Astrocyte (in vitro differentiated cells and primary cell): ENCODE results near the gene SRRT. TPM values are rescaled to one million over a fixed set of nuclear protein-coding genes. Genes with fewer than 3 reads are reported as not detected.

Experiments used
- DNase-seq: peaks from one replicate; pipeline ENCODE4 v3.0.0-alpha.2; 2010; ENCODE audit warnings: low read depth
- FAIRE-seq: peaks from 2 replicates; lab custom pipeline; 2011; peaks lifted over from hg19 to GRCh38; lab: Jason Lieb, UNC
- H2AFZ ChIP-seq: 2 replicates; pipeline ENCODE4 v1.6.0; 2012; ENCODE audit warnings: low read depth, low read length, inconsistent platforms
- H3K27ac ChIP-seq: 2 replicates; pipeline ENCODE4 v1.5.1; 2011; ENCODE audit warnings: low read depth, low read length, inconsistent platforms
- H3K27me3 ChIP-seq: 2 replicates; pipeline ENCODE4 v1.6.0; 2011; ENCODE audit warnings: low read length, inconsistent platforms; ENCODE audit not compliant: insufficient read depth
- H3K36me3 ChIP-seq: 2 replicates; pipeline ENCODE4 v1.5.1; 2011; ENCODE audit warnings: low read length, inconsistent platforms; ENCODE audit not compliant: insufficient read depth
- H3K4me1 ChIP-seq: 2 replicates; pipeline ENCODE4 v1.5.1; 2011; ENCODE audit warnings: low read length, inconsistent platforms; ENCODE audit not compliant: insufficient read depth
- H3K4me2 ChIP-seq: 2 replicates; pipeline ENCODE4 v1.6.0; 2012; ENCODE audit warnings: low read length, inconsistent platforms
- H3K4me3 ChIP-seq: 2 replicates; pipeline ENCODE4 v1.5.1; 2011; ENCODE audit warnings: low read depth, mild to moderate bottlenecking, low read length, inconsistent platforms; ENCODE audit not compliant: insufficient read depth
- H3K79me2 ChIP-seq: 2 replicates; pipeline ENCODE4 v1.6.0; 2012; ENCODE audit warnings: mild to moderate bottlenecking, low read length, inconsistent platforms; ENCODE audit not compliant: insufficient read depth
- H3K9ac ChIP-seq: 2 replicates; pipeline ENCODE4 v1.6.0; 2012; ENCODE audit warnings: mild to moderate bottlenecking, low read length, inconsistent platforms
- H3K9me3 ChIP-seq: 2 replicates; pipeline ENCODE4 v1.5.1; 2012; ENCODE audit warnings: low read depth, mild to moderate bottlenecking, low read length, inconsistent platforms; ENCODE audit not compliant: insufficient read depth
- H4K20me1 ChIP-seq: 2 replicates; pipeline ENCODE4 v1.6.0; 2012; ENCODE audit warnings: low read length, inconsistent platforms; ENCODE audit not compliant: insufficient read depth
- H3K27ac Mint-ChIP-seq: one replicate; pipeline ENCODE4 v1.8.0; 2021; ENCODE audit warnings: mild to moderate bottlenecking, mixed read lengths; ENCODE audit not compliant: unreplicated experiment
- H3K27me3 Mint-ChIP-seq: one replicate; pipeline ENCODE4 v1.8.0; 2021; ENCODE audit warnings: low read depth, mixed read lengths; ENCODE audit not compliant: unreplicated experiment
- H3K36me3 Mint-ChIP-seq: one replicate; pipeline ENCODE4 v1.8.0; 2021; ENCODE audit warnings: low read depth, mixed read lengths; ENCODE audit not compliant: unreplicated experiment
- H3K4me1 Mint-ChIP-seq: one replicate; pipeline ENCODE4 v1.8.0; 2021; ENCODE audit warnings: low read depth, mixed read lengths; ENCODE audit not compliant: unreplicated experiment
- H3K4me3 Mint-ChIP-seq: one replicate; pipeline ENCODE4 v1.8.0; 2021; ENCODE audit warnings: mild to moderate bottlenecking, moderate library complexity, mixed read lengths; ENCODE audit not compliant: unreplicated experiment
- H3K9me3 Mint-ChIP-seq: one replicate; pipeline ENCODE4 v1.8.0; 2021; ENCODE audit warnings: mild to moderate bottlenecking, mixed read lengths; ENCODE audit not compliant: unreplicated experiment
- CTCF ChIP-seq: IDR thresholded peaks from 2 replicates; pipeline ENCODE4 v1.5.1; 2011; ENCODE audit warnings: low read depth, mild to moderate bottlenecking, inconsistent platforms, low read length, moderate library complexity; ENCODE audit not compliant: insufficient read depth
- EZH2 ChIP-seq: IDR thresholded peaks from 2 replicates; pipeline ENCODE4 v1.6.1; 2012; ENCODE audit warnings: mild to moderate bottlenecking, low read length, inconsistent platforms; ENCODE audit not compliant: insufficient read depth
- total RNA-seq: library from RNA; stranded (reverse); gene quantifications from 2 replicates; pipeline ENCODE4 v1.2.1, GENCODE V29; 2021

SRRT gene
- total RNA-seq, 1 donor from 2014 or later: 118 TPM

GRCh38 chr7:100855515-100855914 is 19.4 kb upstream of the SRRT start:
- H3K4me1 Mint-ChIP-seq: peaks cover 6% of the 10 kb centered on the region
- H3K79me2 ChIP-seq: peaks cover 16% of the 10 kb centered on the region
- no peak overlapping the region for H2AFZ ChIP-seq
- DNase-seq (no peak), FAIRE-seq (no peak)
- H3K36me3 Mint-ChIP-seq: peaks cover 8% of the 10 kb centered on the region
- no peak overlapping the region for H3K9ac ChIP-seq
- H3K27me3 Mint-ChIP-seq: no peaks in the 10 kb centered on the region
- no peak overlapping the region for H3K4me3 ChIP-seq
- no peaks in the 10 kb centered on the region for H3K9me3 Mint-ChIP-seq
- no peaks in the 10 kb centered on the region for H3K9me3 ChIP-seq
- H3K27me3 ChIP-seq: no peaks in the 10 kb centered on the region
- H3K4me3 Mint-ChIP-seq: no peak overlapping the region
- H3K36me3 ChIP-seq: peaks cover 2% of the 10 kb centered on the region
- H3K27ac Mint-ChIP-seq: no peak overlapping the region
- H3K4me2 ChIP-seq: no peak overlapping the region
- H4K20me1 ChIP-seq: peaks cover 20% of the 10 kb centered on the region
- no peak for TF ChIP-seq CTCF
- peaks cover 11% of the 10 kb centered on the region for H3K4me1 ChIP-seq
- no peak overlapping the region for H3K27ac ChIP-seq

GRCh38 chr7:100856871-100857282 is 18.0 kb upstream of the SRRT start:
- Histone ChIP-seq H3K4me1 (peaks cover 10% of the 10 kb centered on the region), H3K79me2 (peaks cover 16% of the 10 kb centered on the region), H3K4me3 (no peak overlapping the region), H4K20me1 (peaks cover 20% of the 10 kb centered on the region), H2AFZ (no peak overlapping the region), H3K27me3 (no peaks in the 10 kb centered on the region), H3K27ac (no peak overlapping the region), H3K36me3 (peaks cover 5% of the 10 kb centered on the region), H3K9ac (no peak overlapping the region), H3K4me2 (no peak overlapping the region), H3K9me3 (no peaks in the 10 kb centered on the region)
- Mint-ChIP-seq H3K27ac (no peak overlapping the region), H3K27me3 (no peaks in the 10 kb centered on the region), H3K4me1 (peaks cover 6% of the 10 kb centered on the region), H3K36me3 (peaks cover 12% of the 10 kb centered on the region), H3K4me3 (no peak overlapping the region), H3K9me3 (no peaks in the 10 kb centered on the region)
- TF ChIP-seq EZH2: no peak
- no peak for TF ChIP-seq CTCF
- DNase-seq (no peak), FAIRE-seq (no peak)

GRCh38 chr7:100859856-100860255 is 15.0 kb upstream of the SRRT start:
- Histone ChIP-seq H3K9ac (no peak overlapping the region), H3K36me3 (peaks cover 5% of the 10 kb centered on the region), H3K27me3 (no peaks in the 10 kb centered on the region), H3K27ac (no peak overlapping the region), H2AFZ (no peak overlapping the region), H3K4me2 (no peak overlapping the region), H3K79me2 (no peaks in the 10 kb centered on the region), H3K9me3 (no peaks in the 10 kb centered on the region), H4K20me1 (peaks cover 14% of the 10 kb centered on the region), H3K4me3 (no peak overlapping the region), H3K4me1 (peaks cover 5% of the 10 kb centered on the region)
- Mint-ChIP-seq H3K27me3 (no peaks in the 10 kb centered on the region), H3K4me3 (no peak overlapping the region), H3K4me1 (peaks cover 6% of the 10 kb centered on the region), H3K36me3 (peaks cover 23% of the 10 kb centered on the region), H3K9me3 (no peaks in the 10 kb centered on the region), H3K27ac (no peak overlapping the region)
- DNase-seq: no peak
- TF ChIP-seq CTCF (no peak), EZH2 (no peak)
- FAIRE-seq: no peak
